ENCODE results near the gene SLCO1B3.

The SLCO1B3 gene

DNA sequence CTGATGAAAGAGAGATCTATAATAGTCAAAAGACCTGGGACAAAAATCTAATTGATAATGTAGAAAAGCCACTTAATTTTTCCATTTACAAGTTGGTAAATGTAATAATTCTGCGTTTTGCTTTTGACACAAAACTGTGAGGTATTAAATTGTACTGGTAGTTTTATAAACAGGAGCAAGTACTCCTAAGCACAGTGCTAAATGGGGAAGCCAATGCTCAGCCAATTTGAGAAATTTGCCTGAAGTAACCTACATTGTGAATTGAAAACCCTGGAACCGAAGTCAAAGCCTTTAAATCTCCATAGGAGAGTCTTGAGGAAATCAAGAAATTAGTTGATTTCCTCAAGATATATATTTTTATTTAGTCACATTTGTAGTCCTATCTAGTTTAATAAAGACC is 152.8 kb downstream of the SLCO1B3 start:
- H3K9me3 ChIP-seq (ENCODE audit: insufficient read depth, low read length): no peaks in the 10 kb centered on the region
- H2AFZ ChIP-seq (ENCODE audit: low read depth, low read length, severe bottlenecking): no peak overlapping the region
- no peaks in the 10 kb centered on the region for H4K20me1 ChIP-seq (ENCODE audit: low read depth, low read length)
- H3K36me3 ChIP-seq (ENCODE audit: low read length): no peaks in the 10 kb centered on the region
- H3K79me2 ChIP-seq (ENCODE audit: insufficient read depth, low read length): no peaks in the 10 kb centered on the region
- H3K27ac ChIP-seq (ENCODE audit: low read depth, low read length): no peak overlapping the region
- H3K9me2 ChIP-seq (replicated peaks; ENCODE audit: insufficient read depth, low read length): no peaks in the 10 kb centered on the region
- H3K4me3 ChIP-seq (ENCODE audit: insufficient read depth, low read length, poor library complexity, severe bottlenecking): no peak overlapping the region
- no peak overlapping the region for H3K9ac ChIP-seq (ENCODE audit: low read length)
- no peaks in the 10 kb centered on the region for H3K27me3 ChIP-seq (ENCODE audit: low read length)
- TF ChIP-seq, protein P1, sequence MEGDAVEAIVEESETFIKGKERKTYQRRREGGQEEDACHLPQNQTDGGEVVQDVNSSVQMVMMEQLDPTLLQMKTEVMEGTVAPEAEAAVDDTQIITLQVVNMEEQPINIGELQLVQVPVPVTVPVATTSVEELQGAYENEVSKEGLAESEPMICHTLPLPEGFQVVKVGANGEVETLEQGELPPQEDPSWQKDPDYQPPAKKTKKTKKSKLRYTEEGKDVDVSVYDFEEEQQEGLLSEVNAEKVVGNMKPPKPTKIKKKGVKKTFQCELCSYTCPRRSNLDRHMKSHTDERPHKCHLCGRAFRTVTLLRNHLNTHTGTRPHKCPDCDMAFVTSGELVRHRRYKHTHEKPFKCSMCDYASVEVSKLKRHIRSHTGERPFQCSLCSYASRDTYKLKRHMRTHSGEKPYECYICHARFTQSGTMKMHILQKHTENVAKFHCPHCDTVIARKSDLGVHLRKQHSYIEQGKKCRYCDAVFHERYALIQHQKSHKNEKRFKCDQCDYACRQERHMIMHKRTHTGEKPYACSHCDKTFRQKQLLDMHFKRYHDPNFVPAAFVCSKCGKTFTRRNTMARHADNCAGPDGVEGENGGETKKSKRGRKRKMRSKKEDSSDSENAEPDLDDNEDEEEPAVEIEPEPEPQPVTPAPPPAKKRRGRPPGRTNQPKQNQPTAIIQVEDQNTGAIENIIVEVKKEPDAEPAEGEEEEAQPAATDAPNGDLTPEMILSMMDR (IDR thresholded peaks at IDR 0.05; ENCODE audit: insufficient read depth, low read length, poor library complexity, severe bottlenecking): no peak
- no peak for TF ChIP-seq EZH2phosphoT487 (conservative IDR thresholded peaks at IDR 0.05; ENCODE audit: low read length)
- no peak overlapping the region for H3K4me2 ChIP-seq (ENCODE audit: low read depth, low read length, poor library complexity, severe bottlenecking)
- no peaks in the 10 kb centered on the region for H3F3A ChIP-seq (ENCODE audit: insufficient read depth)

DNA sequence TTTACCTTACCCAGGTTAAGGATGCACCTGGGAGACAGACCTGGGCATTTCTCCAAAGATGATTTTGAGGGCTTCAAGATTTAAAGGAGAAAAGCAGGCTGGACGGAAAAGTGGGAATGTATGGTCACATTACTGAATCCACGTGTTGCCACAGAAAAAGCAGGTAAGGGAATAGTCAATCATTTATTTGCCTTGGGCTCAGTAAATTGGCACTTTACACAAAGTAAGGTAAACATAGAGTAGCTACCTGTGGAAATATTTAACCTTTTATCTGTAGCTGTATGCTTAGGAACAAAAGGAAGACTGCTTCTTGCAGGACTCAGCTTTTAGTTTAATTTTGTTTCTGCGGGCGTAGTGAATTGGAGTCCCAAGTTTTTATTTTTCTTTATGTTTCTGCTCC is 153.3 kb downstream of the SLCO1B3 start:
- Histone ChIP-seq H3K36me3 (ENCODE audit: low read length) (no peaks in the 10 kb centered on the region), H3K27me3 (ENCODE audit: low read length) (no peaks in the 10 kb centered on the region), H3K27ac (ENCODE audit: low read depth, low read length) (no peak overlapping the region), H3K79me2 (ENCODE audit: insufficient read depth, low read length) (no peaks in the 10 kb centered on the region), H4K20me1 (ENCODE audit: low read depth, low read length) (no peaks in the 10 kb centered on the region), H2AFZ (ENCODE audit: low read depth, low read length, severe bottlenecking) (no peak overlapping the region), H3K9ac (ENCODE audit: low read length) (no peak overlapping the region), H3K9me2 (replicated peaks; ENCODE audit: insufficient read depth, low read length) (no peaks in the 10 kb centered on the region), H3K4me2 (ENCODE audit: low read depth, low read length, poor library complexity, severe bottlenecking) (no peak overlapping the region), H3F3A (ENCODE audit: insufficient read depth) (no peaks in the 10 kb centered on the region), H3K9me3 (ENCODE audit: insufficient read depth, low read length) (no peaks in the 10 kb centered on the region), H3K4me3 (ENCODE audit: insufficient read depth, low read length, poor library complexity, severe bottlenecking) (no peak overlapping the region)
- no peak for TF ChIP-seq EZH2phosphoT487 (conservative IDR thresholded peaks at IDR 0.05; ENCODE audit: low read length)
- TF ChIP-seq, protein P1 (IDR thresholded peaks at IDR 0.05; ENCODE audit: insufficient read depth, low read length, poor library complexity, severe bottlenecking): no peak
